ENCODE measurements around the gene XYLT1. TPM values are rescaled to one million over a fixed set of nuclear protein-coding genes. Genes with fewer than 3 reads are reported as not detected.

Gene XYLT1
- total RNA-seq, 2 experiments from 2014 or later = 5.1 to 6.2 TPM

DNA sequence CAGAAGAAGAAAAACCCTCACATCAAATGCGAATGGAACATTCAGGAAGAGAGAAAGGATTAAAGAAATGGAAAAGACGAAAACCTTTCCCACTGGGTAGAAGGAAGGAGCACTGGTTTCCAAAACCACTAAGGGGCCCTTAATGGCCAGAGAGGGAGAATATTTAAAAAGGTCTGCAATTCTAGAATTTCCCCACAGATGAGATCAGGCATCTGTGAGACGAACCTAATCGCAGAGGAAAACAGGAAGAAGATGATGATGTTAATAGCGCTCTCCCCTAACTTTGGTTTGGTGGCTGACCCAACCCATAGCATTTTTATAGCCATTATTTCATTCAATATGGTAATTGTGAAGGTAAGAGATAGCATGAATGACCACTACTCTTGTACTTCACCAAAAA lies 32.8 kb downstream of the XYLT1 start:
- Mint-ChIP-seq H3K4me3 (no peak overlapping the region), H3K4me1 (peaks cover 30% of the 10 kb centered on the region), H3K27ac (no peak overlapping the region), H3K27me3 (no peaks in the 10 kb centered on the region), H3K9me3 (ENCODE audit: low read depth) (no peaks in the 10 kb centered on the region), H3K36me3 (ENCODE audit: low read depth) (peaks cover 4% of the 10 kb centered on the region)
- DNase-seq = no peak
- intact Hi-C loops (cut with DNase I, micrococcal nuclease) = no loop called here
- ChIA-PET POLR2A (interaction anchor here (0.7 kb wide), 1 partner anchor 265 kb away, joined by 3 read pairs; no protein-coding TSS in a partner anchor), CTCF (no interaction called here)
- no peak for ATAC-seq

DNA sequence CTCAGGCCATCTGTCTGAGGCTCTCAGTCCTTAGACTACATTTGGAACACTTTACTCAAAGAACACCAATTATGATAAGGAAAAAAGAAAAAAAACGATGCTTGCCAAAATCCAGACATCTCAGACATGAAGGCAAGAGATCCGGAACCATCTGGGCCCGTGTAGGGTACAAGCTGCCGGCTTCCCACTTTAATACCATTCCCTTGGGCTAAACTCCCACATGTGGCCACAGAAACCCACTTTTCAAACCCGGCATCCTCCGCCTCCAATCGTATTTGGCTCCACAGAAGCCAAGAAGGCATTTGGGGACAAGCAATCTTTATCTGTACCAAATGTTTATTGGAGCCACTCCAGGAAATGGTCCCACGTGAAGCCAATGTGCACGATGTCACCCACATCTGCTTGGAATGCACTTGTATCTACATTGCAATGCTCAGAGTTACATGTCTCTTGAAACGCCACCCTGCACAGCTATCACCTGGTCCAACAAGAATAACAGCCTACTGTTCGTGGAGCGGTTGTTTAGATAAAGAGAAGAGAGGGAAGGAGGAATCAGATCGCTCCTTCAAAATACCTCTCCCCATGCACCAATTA lies 33.5 kb downstream of the XYLT1 start:
- H3K9me3 Mint-ChIP-seq (ENCODE audit: low read depth) = no peaks in the 10 kb centered on the region
- CTCF ChIA-PET = no interaction called here
- H3K36me3 Mint-ChIP-seq (ENCODE audit: low read depth) = peaks cover 4% of the 10 kb centered on the region
- intact Hi-C loops (cut with DNase I, micrococcal nuclease) = no loop called here
- H3K4me1 Mint-ChIP-seq = peaks cover 30% of the 10 kb centered on the region
- no peaks in the 10 kb centered on the region for H3K27me3 Mint-ChIP-seq
- DNase-seq (no peak), ATAC-seq (no peak)
- POLR2A ChIA-PET = interaction anchor here (0.7 kb wide), 1 partner anchor 266 kb away, joined by 3 read pairs; no protein-coding TSS in a partner anchor
- H3K4me3 Mint-ChIP-seq = no peak overlapping the region
- H3K27ac Mint-ChIP-seq = no peak overlapping the region

DNA sequence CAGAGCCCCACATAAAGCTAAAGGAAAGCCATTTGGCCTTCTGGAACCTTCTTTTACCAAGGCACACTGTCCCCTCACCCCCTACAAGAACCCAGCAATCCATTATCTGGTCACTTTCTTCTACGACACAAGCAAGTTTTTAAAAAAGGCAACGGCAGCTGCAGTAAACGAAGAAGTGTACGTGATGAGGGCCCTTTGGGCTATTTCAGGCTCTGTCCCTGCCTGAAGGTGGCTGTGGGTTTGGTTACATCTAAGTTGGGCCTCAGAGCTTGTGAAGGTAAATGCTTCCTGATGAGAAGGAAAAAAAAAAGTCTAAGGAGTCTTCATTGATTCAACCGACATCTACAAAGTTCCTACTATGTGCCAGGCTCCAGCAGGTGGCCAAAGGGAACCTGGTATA lies 35.4 kb downstream of the XYLT1 start:
- CTCF ChIA-PET = no interaction called here
- Mint-ChIP-seq H3K4me3 (no peak overlapping the region), H3K27ac (no peak overlapping the region), H3K36me3 (ENCODE audit: low read depth) (peaks cover 6% of the 10 kb centered on the region), H3K27me3 (no peaks in the 10 kb centered on the region), H3K4me1 (peaks cover 25% of the 10 kb centered on the region), H3K9me3 (ENCODE audit: low read depth) (no peaks in the 10 kb centered on the region)
- no peak for ATAC-seq
- POLR2A ChIA-PET = no interaction called here
- no peak for DNase-seq
- intact Hi-C loops (cut with DNase I, micrococcal nuclease) = no loop called here

DNA sequence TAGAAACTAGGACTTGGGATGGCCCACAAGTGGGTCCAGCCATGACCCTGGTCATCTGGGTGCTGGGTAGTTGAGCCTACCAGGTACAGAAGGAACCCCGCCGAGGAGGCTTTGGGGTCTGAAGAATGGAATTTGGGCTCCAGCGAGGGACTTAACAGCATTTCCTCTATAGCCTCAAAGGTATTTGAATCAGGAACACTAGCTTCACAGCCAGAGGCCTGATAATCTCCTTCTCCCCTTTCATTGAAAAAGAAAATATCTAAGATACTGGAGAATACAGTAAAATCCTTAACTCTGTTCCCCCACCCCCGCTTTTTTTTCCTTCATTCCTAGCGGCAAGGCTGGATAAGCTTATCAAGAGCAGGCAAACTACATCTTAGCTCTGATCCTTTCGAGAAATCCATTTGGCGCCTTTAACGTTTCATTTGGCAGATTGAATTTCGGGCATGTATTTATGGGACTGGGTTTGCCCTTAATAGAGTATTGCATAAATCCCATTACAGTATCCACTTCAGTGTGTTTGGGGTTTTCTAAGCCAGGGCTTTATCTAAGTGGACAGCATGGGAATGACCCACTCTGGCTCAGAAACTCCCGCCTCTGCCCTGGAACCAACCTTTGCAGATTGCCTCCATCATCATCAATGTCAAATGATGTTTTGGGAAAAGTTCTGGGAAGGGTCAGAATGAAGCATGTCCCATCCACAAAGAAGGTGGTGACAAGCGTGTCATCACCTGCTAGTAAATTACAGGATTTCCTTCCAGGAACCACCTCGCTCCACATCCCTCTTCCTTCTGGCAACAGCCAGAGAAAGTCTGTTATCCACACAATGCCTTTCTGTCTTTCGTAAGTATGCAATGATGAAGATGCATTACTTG lies 36.9 kb downstream of the XYLT1 start:
- ATAC-seq = no peak
- peaks cover 6% of the 10 kb centered on the region for H3K36me3 Mint-ChIP-seq (ENCODE audit: low read depth)
- no peaks in the 10 kb centered on the region for H3K27me3 Mint-ChIP-seq
- ChIA-PET CTCF (interaction anchor here (0.7 to 1.8 kb wide), 2 partner anchors 15 to 25 kb away, joined by 3 to 5 read pairs; no protein-coding TSS in a partner anchor), POLR2A (no interaction called here)
- H3K4me3 Mint-ChIP-seq = no peak overlapping the region
- H3K9me3 Mint-ChIP-seq (ENCODE audit: low read depth) = no peaks in the 10 kb centered on the region
- no peak overlapping the region for H3K27ac Mint-ChIP-seq
- H3K4me1 Mint-ChIP-seq = peaks cover 10% of the 10 kb centered on the region
- no peak for DNase-seq
- intact Hi-C loops (cut with DNase I, micrococcal nuclease) = no loop called here

DNA sequence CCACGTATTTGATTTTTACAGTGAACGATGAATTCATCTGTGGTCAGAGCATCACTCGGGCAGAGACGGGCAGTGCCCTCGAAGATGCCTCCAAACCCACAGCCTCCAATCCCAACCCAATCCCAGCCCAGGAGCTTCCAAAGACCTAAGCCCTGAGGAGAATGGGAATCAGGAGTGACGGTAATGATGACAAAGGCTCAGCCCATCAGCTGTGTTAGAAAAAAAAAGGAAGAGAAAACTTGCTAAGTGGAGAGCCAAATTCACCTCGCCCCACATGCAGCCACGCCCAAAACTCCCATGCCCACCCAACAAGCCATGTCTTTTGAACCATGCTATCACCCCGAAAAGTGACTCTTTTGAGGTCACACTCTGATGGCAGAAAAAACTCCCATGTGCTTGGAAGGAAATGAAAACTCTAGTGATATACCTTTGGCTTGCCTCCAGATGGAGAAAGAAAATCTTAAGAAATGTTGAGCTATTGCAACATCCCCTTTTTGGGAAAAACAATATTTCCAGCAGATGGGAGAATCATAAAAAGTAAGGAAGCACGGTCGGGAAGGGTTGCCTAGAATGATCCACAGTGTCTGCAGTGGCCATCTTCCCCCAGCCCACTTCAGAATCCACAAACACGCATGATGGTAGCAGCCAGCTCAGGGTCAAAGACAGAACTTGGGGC lies 37.7 kb downstream of the XYLT1 start:
- peaks cover 3% of the 10 kb centered on the region for H3K4me1 Mint-ChIP-seq
- H3K4me3 Mint-ChIP-seq = no peak overlapping the region
- no peak for DNase-seq
- no peaks in the 10 kb centered on the region for H3K9me3 Mint-ChIP-seq (ENCODE audit: low read depth)
- ATAC-seq = no peak
- ChIA-PET POLR2A (no interaction called here), CTCF (interaction anchor here (0.7 to 1.8 kb wide), 2 partner anchors 16 to 24 kb away, joined by 3 to 5 read pairs; no protein-coding TSS in a partner anchor)
- peaks cover 6% of the 10 kb centered on the region for H3K36me3 Mint-ChIP-seq (ENCODE audit: low read depth)
- no peaks in the 10 kb centered on the region for H3K27me3 Mint-ChIP-seq
- intact Hi-C loops (cut with DNase I, micrococcal nuclease) = no loop called here
- H3K27ac Mint-ChIP-seq = no peak overlapping the region

DNA sequence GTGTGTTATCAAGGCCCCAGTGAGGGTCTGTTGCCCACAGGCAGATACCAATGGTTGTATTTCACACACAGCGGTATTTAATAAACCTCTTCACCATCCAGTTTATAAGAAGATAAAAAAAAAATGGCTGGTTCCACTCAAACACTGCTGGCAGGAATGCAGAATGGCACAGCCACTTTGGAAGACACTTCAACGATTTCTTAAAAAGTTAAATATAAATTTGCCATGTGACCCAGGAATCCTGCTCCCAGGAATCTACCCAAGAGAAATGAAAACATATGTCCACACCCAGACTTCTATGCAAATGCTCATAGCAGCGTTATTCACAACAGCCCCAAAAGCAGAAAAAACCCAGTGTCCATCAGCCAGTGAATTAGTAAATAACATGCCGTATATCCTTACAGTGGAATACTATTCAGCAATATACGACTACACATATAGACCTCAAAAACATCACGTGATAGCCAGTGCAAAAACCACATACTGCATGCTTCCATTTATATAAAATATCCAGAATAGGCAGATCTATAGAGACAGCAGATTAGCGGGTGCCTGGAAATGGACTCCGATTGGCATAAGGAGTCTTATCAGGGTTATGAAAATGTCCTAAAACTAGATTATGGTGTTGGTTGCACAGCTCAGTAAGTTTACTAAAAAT lies 38.7 kb downstream of the XYLT1 start:
- Mint-ChIP-seq H3K9me3 (ENCODE audit: low read depth) (no peaks in the 10 kb centered on the region), H3K36me3 (ENCODE audit: low read depth) (peaks cover 3% of the 10 kb centered on the region), H3K27me3 (no peaks in the 10 kb centered on the region), H3K4me3 (no peak overlapping the region), H3K4me1 (no peaks in the 10 kb centered on the region), H3K27ac (no peak overlapping the region)
- no peak for ATAC-seq
- ChIA-PET POLR2A (no interaction called here), CTCF (no interaction called here)
- no peak for DNase-seq
- intact Hi-C loops (cut with DNase I, micrococcal nuclease) = no loop called here

DNA sequence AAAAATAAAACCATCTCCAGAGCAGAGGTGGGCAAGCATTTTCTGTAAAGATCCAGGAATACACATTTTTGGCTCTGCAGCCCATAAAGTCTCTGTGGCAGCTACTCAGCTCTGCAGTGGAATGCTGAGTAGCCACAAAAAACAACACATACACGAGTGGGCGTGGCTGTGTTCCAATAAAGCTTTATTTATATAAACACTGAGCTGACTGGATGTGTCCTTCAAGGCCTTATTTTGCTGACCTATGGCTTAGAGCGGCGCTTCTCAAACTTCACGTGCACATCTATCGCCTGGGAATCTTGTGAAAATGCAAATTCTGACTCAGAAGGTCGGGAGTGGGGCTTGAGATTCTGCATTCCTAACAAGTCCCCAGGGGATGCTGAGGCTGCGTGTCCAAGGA lies 39.7 kb downstream of the XYLT1 start:
- ChIA-PET POLR2A (interaction anchor here (0.6 kb wide), 1 partner anchor 143 kb away, joined by 3 read pairs; no protein-coding TSS in a partner anchor), CTCF (interaction anchor here (0.6 kb wide), 1 partner anchor 37 kb away, joined by 3 read pairs; no protein-coding TSS in a partner anchor)
- DNase-seq = no peak
- Mint-ChIP-seq H3K27ac (no peak overlapping the region), H3K27me3 (no peaks in the 10 kb centered on the region), H3K4me1 (no peaks in the 10 kb centered on the region), H3K36me3 (ENCODE audit: low read depth) (peaks cover 3% of the 10 kb centered on the region), H3K4me3 (no peak overlapping the region), H3K9me3 (ENCODE audit: low read depth) (no peaks in the 10 kb centered on the region)
- no peak for ATAC-seq
- intact Hi-C loops (cut with DNase I, micrococcal nuclease) = no loop called here

DNA sequence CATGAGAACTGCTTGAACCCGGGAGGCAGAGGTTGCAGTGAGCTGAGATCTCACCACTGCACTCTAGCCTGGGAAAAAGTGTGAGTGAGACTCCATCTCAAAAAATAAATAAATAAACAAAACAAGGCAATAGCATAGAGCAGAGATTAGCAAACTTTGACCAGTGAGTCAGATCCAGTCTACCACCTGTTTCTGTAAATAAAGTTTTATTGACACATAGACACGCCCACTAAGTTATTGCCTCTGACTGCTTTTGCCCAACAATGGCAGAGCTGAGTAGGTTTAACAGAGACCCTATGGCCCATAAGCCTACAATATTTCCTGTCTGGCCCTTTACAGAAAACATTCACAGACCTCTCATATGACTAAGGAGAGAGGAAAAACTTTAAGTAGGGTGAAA lies 44.3 kb downstream of the XYLT1 start:
- POLR2A ChIA-PET = interaction anchor here (0.6 kb wide), 1 partner anchor 24 kb away, joined by 3 read pairs; no protein-coding TSS in a partner anchor
- H3K4me3 Mint-ChIP-seq = no peak overlapping the region
- no peaks in the 10 kb centered on the region for H3K9me3 Mint-ChIP-seq (ENCODE audit: low read depth)
- DNase-seq (no peak), ATAC-seq (no peak)
- peaks cover 3% of the 10 kb centered on the region for H3K36me3 Mint-ChIP-seq (ENCODE audit: low read depth)
- H3K27ac Mint-ChIP-seq = no peak overlapping the region
- H3K27me3 Mint-ChIP-seq = no peaks in the 10 kb centered on the region
- CTCF ChIA-PET = no interaction called here
- no peaks in the 10 kb centered on the region for H3K4me1 Mint-ChIP-seq
- intact Hi-C loops (cut with DNase I, micrococcal nuclease) = no loop called here

DNA sequence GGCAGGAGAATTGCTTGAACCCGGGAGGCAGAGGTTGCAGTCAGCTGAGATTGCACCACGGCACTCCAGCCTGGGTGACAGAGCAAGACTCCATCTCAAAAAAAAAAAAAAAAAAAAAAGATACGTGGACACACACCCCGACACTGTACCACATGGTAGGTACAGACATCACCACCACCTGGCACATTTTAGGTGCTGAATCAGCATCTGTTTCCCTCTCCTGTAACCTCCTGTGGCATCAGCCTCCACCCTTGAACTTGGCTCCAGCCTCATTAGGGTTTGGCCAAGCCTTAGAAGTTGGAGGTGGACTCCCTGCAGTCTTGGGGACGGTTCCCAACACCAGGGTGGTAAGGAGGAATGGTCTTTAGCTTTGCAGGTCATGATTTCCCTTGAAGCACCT lies 46.0 kb downstream of the XYLT1 start:
- Mint-ChIP-seq H3K27me3 (no peaks in the 10 kb centered on the region), H3K4me1 (no peaks in the 10 kb centered on the region), H3K4me3 (no peak overlapping the region), H3K27ac (no peak overlapping the region), H3K9me3 (ENCODE audit: low read depth) (no peaks in the 10 kb centered on the region), H3K36me3 (ENCODE audit: low read depth) (no peaks in the 10 kb centered on the region)
- ChIA-PET CTCF (interaction anchor here (1.4 kb wide), 1 partner anchor 19 kb away, joined by 3 read pairs; no protein-coding TSS in a partner anchor), POLR2A (no interaction called here)
- no peak for ATAC-seq
- intact Hi-C loops (cut with DNase I, micrococcal nuclease) = no loop called here
- DNase-seq = no peak

DNA sequence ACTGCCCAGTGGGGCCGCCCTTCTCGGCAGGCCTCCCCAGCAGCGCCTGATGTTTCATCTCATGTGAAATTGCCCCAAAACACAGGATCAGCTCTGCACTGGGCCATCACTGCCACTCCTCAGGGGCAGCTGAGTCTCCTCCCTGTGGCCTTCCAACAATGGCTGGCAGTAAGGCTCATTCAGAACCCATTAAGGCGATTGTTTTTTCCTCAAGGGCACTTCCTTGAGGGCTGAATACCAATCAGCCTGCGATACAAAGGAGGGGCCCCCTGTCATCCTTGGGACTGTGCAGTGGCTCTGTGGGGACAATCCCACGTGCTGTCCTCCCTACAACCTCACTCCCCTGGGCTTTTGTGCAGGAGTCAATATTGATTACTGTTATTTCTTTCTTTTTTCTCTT lies 47.5 kb downstream of the XYLT1 start:
- DNase-seq (no peak), ATAC-seq (no peak)
- no peak overlapping the region for H3K27ac Mint-ChIP-seq
- H3K4me1 Mint-ChIP-seq = no peaks in the 10 kb centered on the region
- ChIA-PET POLR2A (no interaction called here), CTCF (no interaction called here)
- no peaks in the 10 kb centered on the region for H3K9me3 Mint-ChIP-seq (ENCODE audit: low read depth)
- H3K36me3 Mint-ChIP-seq (ENCODE audit: low read depth) = no peaks in the 10 kb centered on the region
- H3K4me3 Mint-ChIP-seq = no peak overlapping the region
- intact Hi-C loops (cut with DNase I, micrococcal nuclease) = no loop called here
- H3K27me3 Mint-ChIP-seq = no peaks in the 10 kb centered on the region

DNA sequence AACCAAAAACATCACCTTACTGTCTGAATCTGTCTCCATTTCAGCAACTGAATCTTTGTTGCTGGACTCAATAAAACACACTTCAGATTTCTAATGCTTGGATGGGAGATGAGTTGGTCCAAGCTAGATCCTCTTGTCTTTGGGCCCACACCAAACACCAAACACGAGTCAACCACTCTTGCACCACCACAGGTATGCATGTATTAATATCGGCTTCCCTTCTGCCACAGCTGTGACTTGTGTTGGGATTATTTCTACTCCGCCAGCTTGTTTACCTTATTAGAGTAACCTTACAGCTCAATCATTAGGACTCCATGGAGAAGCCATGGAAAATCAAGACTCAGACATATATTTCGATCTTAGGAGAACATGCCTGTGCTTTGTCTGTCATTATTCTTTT lies 49.9 kb downstream of the XYLT1 start:
- ChIA-PET POLR2A (no interaction called here), CTCF (interaction anchor here (0.6 kb wide), 1 partner anchor 303 kb away, joined by 3 read pairs; no protein-coding TSS in a partner anchor)
- ATAC-seq (no peak), DNase-seq (no peak)
- intact Hi-C loops (cut with DNase I, micrococcal nuclease) = no loop called here
- Mint-ChIP-seq H3K4me3 (no peak overlapping the region), H3K4me1 (peaks cover 22% of the 10 kb centered on the region), H3K9me3 (ENCODE audit: low read depth) (peaks cover 3% of the 10 kb centered on the region), H3K27ac (no peak overlapping the region), H3K27me3 (no peaks in the 10 kb centered on the region), H3K36me3 (ENCODE audit: low read depth) (peaks cover 5% of the 10 kb centered on the region)
